Neural progenitor cell (in vitro differentiated cells): ENCODE results near the gene TNFSF12.

Source experiments
- CTCF ChIP-seq: fragments of 200-600 bp; sonication (generic); IDR thresholded peaks from 2 replicates; pipeline ENCODE4 v1.5.1; 2017; ENCODE audit warnings: antibody characterized with exemption, mild to moderate bottlenecking
- EZH2 ChIP-seq: fragments of 200-600 bp; sonication (generic); IDR thresholded peaks from 2 replicates; pipeline ENCODE4 v1.6.1; 2017; ENCODE audit warnings: antibody characterized with exemption, mild to moderate bottlenecking, moderate library complexity
- EZH2phosphoT487 ChIP-seq: fragments of 200-600 bp; sonication (generic); IDR thresholded peaks from 2 replicates; pipeline ENCODE4 v1.6.1; 2017; ENCODE audit warnings: antibody characterized with exemption

GRCh38 chr17:7591596-7591995 lies 42.7 kb downstream of the TNFSF12 start:
- TF ChIP-seq EZH2, result no peak
- TF ChIP-seq EZH2phosphoT487, result no peak
- no peak for TF ChIP-seq CTCF
